Measurements from ENCODE around the gene LHX4. TPM values are rescaled to one million over a fixed set of nuclear protein-coding genes. Genes with fewer than 3 reads are reported as not detected.

Gene LHX4
- total RNA-seq, 2 donors from 2014 or later = not detected

- intact Hi-C loops (cut with DNase I) = no loop called here
- ATAC-seq (no peak), DNase-seq (no peak)
These were observed 32.8 kb downstream of the LHX4 start for GRCh38 chr1:180262628-180263488.

GRCh38 chr1:180264595-180264994, 34.5 kb downstream of the LHX4 start:
- intact Hi-C loops (cut with DNase I) = no loop called here
- no peak for ATAC-seq
- no peak for DNase-seq

GRCh38 chr1:180265201-180265600, 35.1 kb downstream of the LHX4 start:
- no peak for DNase-seq
- intact Hi-C loops (cut with DNase I) = no loop called here

GRCh38 chr1:180265871-180266270, 35.8 kb downstream of the LHX4 start:
- ATAC-seq (no peak), DNase-seq (no peak)
- intact Hi-C loops (cut with DNase I) = no loop called here

More at GRCh38 chr1:180265201-180265600, 35.1 kb downstream of the LHX4 start:
- ATAC-seq = no peak

GRCh38 chr1:180266275-180267210, 36.5 kb downstream of the LHX4 start:
- ATAC-seq = no peak
- intact Hi-C loops (cut with DNase I) = no loop called here
- DNase-seq = no peak

GRCh38 chr1:180267211-180267561, 37.1 kb downstream of the LHX4 start:
- ATAC-seq (no peak), DNase-seq (no peak)
- intact Hi-C loops (cut with DNase I) = no loop called here

- intact Hi-C loops (cut with DNase I) = no loop called here
- DNase-seq (no peak), ATAC-seq (no peak)
These were observed 37.9 kb downstream of the LHX4 start for GRCh38 chr1:180267761-180268555.

GRCh38 chr1:180268556-180269075, 38.6 kb downstream of the LHX4 start:
- no peak for ATAC-seq
- intact Hi-C loops (cut with DNase I) = no loop called here
- no peak for DNase-seq

GRCh38 chr1:180269645-180270529, 39.8 kb downstream of the LHX4 start:
- DNase-seq (no peak), ATAC-seq (peak; percentile 10 to 57)
- intact Hi-C loops (cut with DNase I) = no loop called here

GRCh38 chr1:180270530-180271271, 40.6 kb downstream of the LHX4 start:
- intact Hi-C loops (cut with DNase I) = no loop called here
- ATAC-seq (peak in 1 of 2 donors; percentile 40), DNase-seq (no peak)

- intact Hi-C loops (cut with DNase I) = no loop called here
- DNase-seq (no peak), ATAC-seq (peak in 1 of 2 donors; percentile 69)
These were observed 41.5 kb downstream of the LHX4 start for GRCh38 chr1:180271272-180272255.

- intact Hi-C loops (cut with DNase I) = no loop called here
- DNase-seq (no peak), ATAC-seq (no peak)
These were observed 42.3 kb downstream of the LHX4 start for GRCh38 chr1:180272395-180272794.

GRCh38 chr1:180273066-180273465, 43.0 kb downstream of the LHX4 start:
- DNase-seq (no peak), ATAC-seq (no peak)
- intact Hi-C loops (cut with DNase I) = no loop called here

- ATAC-seq = no peak
- DNase-seq = no peak
- intact Hi-C loops (cut with DNase I) = no loop called here
These were observed 44.2 kb downstream of the LHX4 start for GRCh38 chr1:180274221-180274620.

GRCh38 chr1:180275726-180276125, 45.7 kb downstream of the LHX4 start:
- peak in 1 of 2 donors; percentile 17 for ATAC-seq
- intact Hi-C loops (cut with DNase I) = no loop called here
- no peak for DNase-seq

GRCh38 chr1:180277476-180278193, 47.6 kb downstream of the LHX4 start:
- ATAC-seq = no peak
- no peak for DNase-seq
- intact Hi-C loops (cut with DNase I) = no loop called here

Data from left cardiac atrium (tissue), 4 donors.